RCC 7860 (cell line): ENCODE data around the gene GIGYF2.
"Not testable (repeated sequence)": the region's sequence is repeated elsewhere in the genome, so short reads cannot be mapped to it uniquely, and the experiment has no call there.

ENCODE experiments used
- DNase-seq: peaks from one replicate; pipeline ENCODE4 v3.0.0-alpha.2; 2015; ENCODE audit warnings: low spot score
- FAIRE-seq: peaks from 2 replicates; lab custom pipeline; 2012; peaks lifted over from hg19 to GRCh38; lab: Jason Lieb, UNC

GIGYF2 gene

GRCh38 chr2:232800166-232800565 is 103.0 kb downstream of the GIGYF2 start:
- no peak for FAIRE-seq
- no peak for DNase-seq

- DNase-seq: no peak
- FAIRE-seq: no peak
Measured at GRCh38 chr2:232802091-232802490, 105.0 kb downstream of the GIGYF2 start.

- DNase-seq (no peak), FAIRE-seq (no peak)
Measured at GRCh38 chr2:232809349-232810124, 112.4 kb downstream of the GIGYF2 start.

- DNase-seq (no peak), FAIRE-seq (no peak)
Measured at GRCh38 chr2:232810444-232810843, 113.3 kb downstream of the GIGYF2 start.

GRCh38 chr2:232815569-232815968 is 118.4 kb downstream of the GIGYF2 start:
- FAIRE-seq (no peak), DNase-seq (no peak)

GRCh38 chr2:232816657-232817056 is 119.5 kb downstream of the GIGYF2 start:
- FAIRE-seq (no peak), DNase-seq (no peak)

GRCh38 chr2:232817756-232818155 is 120.6 kb downstream of the GIGYF2 start:
- FAIRE-seq (no peak), DNase-seq (no peak)

GRCh38 chr2:232829988-232830387 is 132.9 kb downstream of the GIGYF2 start:
- FAIRE-seq (no peak), DNase-seq (no peak)

GRCh38 chr2:232831496-232831895 is 134.4 kb downstream of the GIGYF2 start:
- no peak for FAIRE-seq

GRCh38 chr2:232833830-232834229 is 136.7 kb downstream of the GIGYF2 start:
- FAIRE-seq: no peak
- no peak for DNase-seq

More at GRCh38 chr2:232831496-232831895, 134.4 kb downstream of the GIGYF2 start:
- DNase-seq: no peak

GRCh38 chr2:232835687-232836208 is 138.6 kb downstream of the GIGYF2 start:
- no peak for FAIRE-seq
- DNase-seq: no peak

- no peak for FAIRE-seq
Measured at GRCh38 chr2:232836934-232837333, 139.8 kb downstream of the GIGYF2 start.

GRCh38 chr2:232838406-232838874 is 141.3 kb downstream of the GIGYF2 start:
- DNase-seq (peak; percentile 60), FAIRE-seq (peak; percentile 73)

More at GRCh38 chr2:232836934-232837333, 139.8 kb downstream of the GIGYF2 start:
- no peak for DNase-seq

GRCh38 chr2:232839411-232840079 is 142.4 kb downstream of the GIGYF2 start:
- no peak for DNase-seq
- FAIRE-seq: no peak

GRCh38 chr2:232842689-232843088 is 145.6 kb downstream of the GIGYF2 start:
- DNase-seq (no peak), FAIRE-seq (no peak)

- no peak for FAIRE-seq
- DNase-seq: no peak
Measured at GRCh38 chr2:232843834-232844233, 146.7 kb downstream of the GIGYF2 start.

GRCh38 chr2:232846055-232846454 is 148.9 kb downstream of the GIGYF2 start:
- no peak for FAIRE-seq
- no peak for DNase-seq

- FAIRE-seq (no peak), DNase-seq (no peak)
Measured at GRCh38 chr2:232850039-232850438, 152.9 kb downstream of the GIGYF2 start.

- FAIRE-seq, DNase-seq: not testable (repeated sequence)
Measured at GRCh38 chr2:232852081-232852480, 154.9 kb downstream of the GIGYF2 start.

- DNase-seq (no peak), FAIRE-seq (no peak)
Measured at GRCh38 chr2:232852676-232853075, 155.5 kb downstream of the GIGYF2 start.

- peak; percentile 23 for DNase-seq
- FAIRE-seq: peak; percentile 17
Measured at GRCh38 chr2:232854082-232854481, 157.0 kb downstream of the GIGYF2 start.

GRCh38 chr2:232857158-232857563 is 160.0 kb downstream of the GIGYF2 start:
- DNase-seq (peak; percentile 51), FAIRE-seq (no peak)
